Activated B cell treated with CpG ODN at 0.5 μM for 24 hours (primary cell): ENCODE data around the gene STX8. TPM values are rescaled to one million over a fixed set of nuclear protein-coding genes. Genes with fewer than 3 reads are reported as not detected.

Experiments
- ATAC-seq: fragments of 200-7000 bp; cut with Tn5 transposase; one replicate; pipeline ENCODE4 v1.10.0; 2021; ENCODE audit warnings: low read depth, mild to moderate bottlenecking, moderate library complexity
- CTCF ChIA-PET: fragments of 350-600 bp; sonication (Branson Sonifier 250); formaldehyde crosslinking; loops from one replicate; lab custom pipeline; 2021; ENCODE audit warnings: antibody characterized with exemption; lab: Charles Lee
- POLR2A ChIA-PET: fragments of 350-600 bp; sonication (Branson Sonifier 250); formaldehyde crosslinking; loops from one replicate; lab custom pipeline; 2021; ENCODE audit warnings: antibody characterized with exemption; lab: Charles Lee
- DNase-seq: peaks from one replicate; pipeline ENCODE4 v3.0.0; 2022
- H3K27ac Mint-ChIP-seq: one replicate; pipeline ENCODE4 v1.8.0; 2020; ENCODE audit warnings: mixed read lengths
- H3K27me3 Mint-ChIP-seq: one replicate; pipeline ENCODE4 v1.8.0; 2021; ENCODE audit warnings: mixed read lengths
- H3K36me3 Mint-ChIP-seq: one replicate; pipeline ENCODE4 v1.8.0; 2021; ENCODE audit warnings: low read depth, mixed read lengths
- H3K4me1 Mint-ChIP-seq: one replicate; pipeline ENCODE4 v1.8.0; 2021; ENCODE audit warnings: mixed read lengths
- H3K4me3 Mint-ChIP-seq: one replicate; pipeline ENCODE4 v1.8.0; 2020; ENCODE audit warnings: mild to moderate bottlenecking, mixed read lengths
- H3K9me3 Mint-ChIP-seq: one replicate; pipeline ENCODE4 v1.8.0; 2020; ENCODE audit warnings: mixed read lengths
- CTCF ChIP-seq: fragments of 200-600 bp; IDR thresholded peaks from one replicate; pipeline ENCODE4 v1.8.0; 2022; ENCODE audit warnings: antibody characterized with exemption, mild to moderate bottlenecking
- intact Hi-C: fragments of 100-400 bp; cut with micrococcal nuclease; formaldehyde crosslinking; loops from one replicate; pipeline ENCODE4 v1.15.1; 2024
- total RNA-seq: library from RNA; stranded (reverse); gene quantifications from 2 replicates; pipeline ENCODE4 v1.2.3, GENCODE V29; 2022

STX8 gene
- total RNA-seq, 1 donor from 2014 or later = 66.9 TPM

- POLR2A ChIA-PET = no interaction called here
- intact Hi-C loops = no loop called here
Observed at GRCh38 chr17:9487406-9487805, 88.2 kb downstream of the STX8 start.

GRCh38 chr17:9484789-9485188, 90.8 kb downstream of the STX8 start:
- no peak for DNase-seq
- CTCF ChIA-PET = no interaction called here
- POLR2A ChIA-PET = no interaction called here
- Mint-ChIP-seq H3K4me3 (no peak overlapping the region), H3K27ac (no peak overlapping the region), H3K4me1 (no peaks in the 10 kb centered on the region), H3K27me3 (no peaks in the 10 kb centered on the region), H3K36me3 (peaks cover 49% of the 10 kb centered on the region), H3K9me3 (no peaks in the 10 kb centered on the region)
- intact Hi-C loops = no loop called here
- no peak for TF ChIP-seq CTCF
- ATAC-seq = no peak

More at GRCh38 chr17:9487406-9487805, 88.2 kb downstream of the STX8 start:
- H3K27ac Mint-ChIP-seq = no peak overlapping the region
- no peak for DNase-seq
- H3K4me3 Mint-ChIP-seq = no peak overlapping the region
- H3K36me3 Mint-ChIP-seq = peaks cover 71% of the 10 kb centered on the region
- CTCF ChIA-PET = no interaction called here
- H3K9me3 Mint-ChIP-seq = peaks cover 2% of the 10 kb centered on the region
- no peak for TF ChIP-seq CTCF
- no peaks in the 10 kb centered on the region for H3K4me1 Mint-ChIP-seq
- ATAC-seq = no peak
- no peaks in the 10 kb centered on the region for H3K27me3 Mint-ChIP-seq

- Mint-ChIP-seq H3K9me3 (no peaks in the 10 kb centered on the region), H3K27ac (no peak overlapping the region), H3K27me3 (no peaks in the 10 kb centered on the region), H3K36me3 (peaks cover 22% of the 10 kb centered on the region), H3K4me3 (no peak overlapping the region), H3K4me1 (no peaks in the 10 kb centered on the region)
- intact Hi-C loops = no loop called here
- ChIA-PET CTCF (no interaction called here), POLR2A (no interaction called here)
- ATAC-seq = no peak
- TF ChIP-seq CTCF = no peak
- DNase-seq = no peak
Observed at GRCh38 chr17:9479964-9480363, 95.7 kb downstream of the STX8 start.

GRCh38 chr17:9478889-9479288, 96.7 kb downstream of the STX8 start:
- ChIA-PET POLR2A (no interaction called here), CTCF (no interaction called here)
- Mint-ChIP-seq H3K9me3 (no peaks in the 10 kb centered on the region), H3K36me3 (peaks cover 20% of the 10 kb centered on the region), H3K4me3 (no peak overlapping the region), H3K27me3 (no peaks in the 10 kb centered on the region), H3K27ac (no peak overlapping the region), H3K4me1 (no peaks in the 10 kb centered on the region)
- DNase-seq = no peak
- TF ChIP-seq CTCF = no peak
- intact Hi-C loops = no loop called here
- no peak for ATAC-seq

GRCh38 chr17:9475101-9475658, 100.4 kb downstream of the STX8 start:
- POLR2A ChIA-PET = no interaction called here
- Mint-ChIP-seq H3K27ac (no peak overlapping the region), H3K36me3 (peaks cover 15% of the 10 kb centered on the region)

More at GRCh38 chr17:9475101-9475658, 100.4 kb downstream of the STX8 start:
- TF ChIP-seq CTCF = no peak
- no peak overlapping the region for H3K4me3 Mint-ChIP-seq
- CTCF ChIA-PET = no interaction called here
- no peak for DNase-seq
- intact Hi-C loops = no loop called here
- H3K4me1 Mint-ChIP-seq = peaks cover 6% of the 10 kb centered on the region
- no peak for ATAC-seq
- no peaks in the 10 kb centered on the region for H3K27me3 Mint-ChIP-seq
- H3K9me3 Mint-ChIP-seq = no peaks in the 10 kb centered on the region
